ENCODE data around the gene TEX38. TPM values are rescaled to one million over a fixed set of nuclear protein-coding genes. Genes with fewer than 3 reads are reported as not detected.

TEX38 gene
- total RNA-seq, 1 experiment from 2014 or later, result not detected

- no peak overlapping the region for H3K4me3 ChIP-seq (ENCODE audit: low read depth in 2 of 2, low read length in 2 of 2)
- TF ChIP-seq POLR2AphosphoS5 (IDR thresholded peaks at IDR 0.05; ENCODE audit: low read depth, low read length) (no peak), REST (IDR thresholded peaks at IDR 0.05; ENCODE audit: insufficient read depth in 1 of 2, low read depth in 2 of 2, low read length in 1 of 2) (no peak), SIN3A (IDR thresholded peaks at IDR 0.05; ENCODE audit: borderline replicate concordance, insufficient read depth, low read depth, low read length) (no peak), TCF7L2 (IDR thresholded peaks at IDR 0.05; ENCODE audit: low read depth, low read length) (no peak), CTCF (IDR thresholded peaks at IDR 0.05) (no peak)
- no peaks in the 10 kb centered on the region for H3K4me1 ChIP-seq (ENCODE audit: control insufficient read depth, insufficient read depth, low read length)
- DNase-seq (ENCODE audit: low read depth, low spot score), result no peak
- no peak overlapping the region for H3K27ac ChIP-seq (ENCODE audit: low read length)
- in situ Hi-C loops (cut with HindIII; ENCODE audit: low pct_unique_long_range_greater_than_20kb, low sequenced_read_pairs), result no loop called here
- H3K9me3 ChIP-seq (ENCODE audit: control insufficient read depth, insufficient read depth, low read depth, low read length), result no peaks in the 10 kb centered on the region
- CTCF ChIA-PET, result no interaction called here
- intact Hi-C loops (cut with micrococcal nuclease; ENCODE audit: unreplicated experiment), result no loop called here
- no TSS peak for BruUV-seq (replicated peaks)
- H3K27me3 ChIP-seq (ENCODE audit: control insufficient read depth, insufficient read depth, low read length), result no peaks in the 10 kb centered on the region
- ATAC-seq, result no peak
- H3K36me3 ChIP-seq (ENCODE audit: control insufficient read depth, insufficient read depth, low read length), result peaks cover 27% of the 10 kb centered on the region
- POLR2A ChIA-PET, result no interaction called here
Measured at GRCh38 chr1:46705408-46705807, 33.8 kb downstream of the TEX38 start.

GRCh38 chr1:46708121-46708520 lies 36.5 kb downstream of the TEX38 start:
- intact Hi-C loops (cut with micrococcal nuclease; ENCODE audit: unreplicated experiment), result no loop called here
- no TSS peak for BruUV-seq (replicated peaks)

More at GRCh38 chr1:46708121-46708520, 36.5 kb downstream of the TEX38 start:
- in situ Hi-C loops (cut with HindIII; ENCODE audit: low pct_unique_long_range_greater_than_20kb, low sequenced_read_pairs), result no loop called here
- Histone ChIP-seq H3K9me3 (ENCODE audit: control insufficient read depth, insufficient read depth, low read depth, low read length) (no peaks in the 10 kb centered on the region), H3K4me3 (ENCODE audit: low read depth in 2 of 2, low read length in 2 of 2) (no peak overlapping the region), H3K27me3 (ENCODE audit: control insufficient read depth, insufficient read depth, low read length) (no peaks in the 10 kb centered on the region), H3K36me3 (ENCODE audit: control insufficient read depth, insufficient read depth, low read length) (peaks cover 32% of the 10 kb centered on the region), H3K27ac (ENCODE audit: low read length) (no peak overlapping the region), H3K4me1 (ENCODE audit: control insufficient read depth, insufficient read depth, low read length) (no peaks in the 10 kb centered on the region)
- TF ChIP-seq CTCF (IDR thresholded peaks at IDR 0.05) (no peak), TCF7L2 (IDR thresholded peaks at IDR 0.05; ENCODE audit: low read depth, low read length) (no peak), REST (IDR thresholded peaks at IDR 0.05; ENCODE audit: insufficient read depth in 1 of 2, low read depth in 2 of 2, low read length in 1 of 2) (no peak), POLR2AphosphoS5 (IDR thresholded peaks at IDR 0.05; ENCODE audit: low read depth, low read length) (no peak), SIN3A (IDR thresholded peaks at IDR 0.05; ENCODE audit: borderline replicate concordance, insufficient read depth, low read depth, low read length) (no peak)
- no peak for DNase-seq (ENCODE audit: low read depth, low spot score)
- no peak for ATAC-seq
- POLR2A ChIA-PET, result interaction anchor here (0.8 kb wide), 1 partner anchor 10 kb away, joined by 4 read pairs; no protein-coding TSS in a partner anchor
- CTCF ChIA-PET, result no interaction called here

Measured in Panc1 (cell line).